Measurements from ENCODE around the gene HLA-DRB5.
"Not testable (repeated sequence)": the region's sequence is repeated elsewhere in the genome, so short reads cannot be mapped to it uniquely, and the experiment has no call there.

HLA-DRB5 gene

GRCh38 chr6:32492351-32492750, 37.7 kb downstream of the HLA-DRB5 start:
- no peak for DNase-seq

- no peak for DNase-seq
These were observed 38.4 kb downstream of the HLA-DRB5 start for GRCh38 chr6:32491700-32492099.

GRCh38 chr6:32488083-32488482, 42.0 kb downstream of the HLA-DRB5 start:
- no peak for DNase-seq

GRCh38 chr6:32484614-32484998, 45.5 kb downstream of the HLA-DRB5 start:
- DNase-seq = no peak

GRCh38 chr6:32483968-32484613, 46.0 kb downstream of the HLA-DRB5 start:
- no peak for DNase-seq

- DNase-seq = no peak
These were observed 54.5 kb downstream of the HLA-DRB5 start for GRCh38 chr6:32475392-32476206.

GRCh38 chr6:32473376-32474348, 56.4 kb downstream of the HLA-DRB5 start:
- not testable (repeated sequence) for DNase-seq

GRCh38 chr6:32472781-32473375, 57.2 kb downstream of the HLA-DRB5 start:
- DNase-seq = no peak

GRCh38 chr6:32467743-32468503, 62.2 kb downstream of the HLA-DRB5 start:
- not testable (repeated sequence) for DNase-seq

All from NCI-H2029 treated with DMSO at 0.1 percent for 48 hours (cell line).